Measurements from ENCODE around the gene LTBR.
"Not testable (repeated sequence)": the region's sequence is repeated elsewhere in the genome, so short reads cannot be mapped to it uniquely, and the experiment has no call there.

Gene LTBR

GRCh38 chr12:6425590-6426531 is 41.9 kb downstream of the LTBR start:
- no peak for DNase-seq (ENCODE audit: low spot score)

- DNase-seq (ENCODE audit: low spot score) = no peak
Measured at GRCh38 chr12:6426882-6427671, 43.1 kb downstream of the LTBR start.

GRCh38 chr12:6427796-6428195 is 43.8 kb downstream of the LTBR start:
- not testable (repeated sequence) for DNase-seq (ENCODE audit: low spot score)

- DNase-seq (ENCODE audit: low spot score) = no peak
Measured at GRCh38 chr12:6428326-6428725, 44.4 kb downstream of the LTBR start.

GRCh38 chr12:6430124-6430989 is 46.4 kb downstream of the LTBR start:
- no peak for DNase-seq (ENCODE audit: low spot score)

- DNase-seq (ENCODE audit: low spot score) = no peak
Measured at GRCh38 chr12:6432991-6433390, 49.0 kb downstream of the LTBR start.

- DNase-seq (ENCODE audit: low spot score) = no peak
Measured at GRCh38 chr12:6434205-6435140, 50.5 kb downstream of the LTBR start.

- no peak for DNase-seq (ENCODE audit: low spot score)
Measured at GRCh38 chr12:6435961-6436715, 52.2 kb downstream of the LTBR start.

- DNase-seq (ENCODE audit: low spot score) = no peak
Measured at GRCh38 chr12:6437586-6437985, 53.6 kb downstream of the LTBR start.

GRCh38 chr12:6438345-6438744 is 54.4 kb downstream of the LTBR start:
- DNase-seq (ENCODE audit: low spot score) = no peak

GRCh38 chr12:6440391-6440790 is 56.4 kb downstream of the LTBR start:
- DNase-seq (ENCODE audit: low spot score) = no peak

Measured in left forelimb (tissue), 1 donor.